HAP-1 (cell line): Measurements from ENCODE around the gene CENPB.

Source experiments
- DNase-seq, 2 experiments: peaks; one replicate each; pipeline ENCODE4 v3.0.0-alpha.2; 2016 to 2020; ENCODE audit warnings: low spot score in 2 of 2
- H3K27me3 ChIP-seq: fragments of 250-450 bp; sonication (Bioruptor Pico); 2 replicates; pipeline ENCODE4 v1.5.1; 2020; ENCODE audit warnings: low read depth, mild to moderate bottlenecking, moderate library complexity
- H3K36me3 ChIP-seq: fragments of 250-450 bp; sonication (Bioruptor Pico); replicated peaks from 2 replicates; pipeline ENCODE4 v1.5.1; 2020; ENCODE audit warnings: mild to moderate bottlenecking
- H3K4me1 ChIP-seq: fragments of 250-450 bp; sonication (Bioruptor Pico); 2 replicates; pipeline ENCODE4 v1.5.1; 2020; ENCODE audit warnings: mild to moderate bottlenecking
- H3K4me3 ChIP-seq: fragments of 250-450 bp; sonication (Bioruptor Pico); 2 replicates; pipeline ENCODE4 v1.5.1; 2020; ENCODE audit warnings: mild to moderate bottlenecking, moderate library complexity
- H3K9me3 ChIP-seq: fragments of 250-450 bp; sonication (Bioruptor Pico); 2 replicates; pipeline ENCODE4 v1.5.1; 2020; ENCODE audit warnings: mild to moderate bottlenecking, moderate library complexity
- in situ Hi-C: fragments of 300-500 bp; cut with MboI; formaldehyde crosslinking; loops from 3 replicates; pipeline ENCODE4 v1.14.3; 2020; ENCODE audit warnings: low sequenced_read_pairs, inconsistent platforms, mixed read lengths

The CENPB gene

GRCh38 chr20:3760655-3761348 lies 25.7 kb downstream of the CENPB start:
- H3K4me3 ChIP-seq = no peak overlapping the region

GRCh38 chr20:3759884-3760283 lies 26.7 kb downstream of the CENPB start:
- Histone ChIP-seq H3K9me3 (no peaks in the 10 kb centered on the region), H3K27me3 (no peaks in the 10 kb centered on the region), H3K4me1 (no peaks in the 10 kb centered on the region), H3K4me3 (no peak overlapping the region), H3K36me3 (peaks cover 29% of the 10 kb centered on the region)
- DNase-seq = no peak
- in situ Hi-C loops = no loop called here

More at GRCh38 chr20:3760655-3761348, 25.7 kb downstream of the CENPB start:
- no peaks in the 10 kb centered on the region for H3K27me3 ChIP-seq
- no peak for DNase-seq
- H3K36me3 ChIP-seq = peaks cover 33% of the 10 kb centered on the region
- no peaks in the 10 kb centered on the region for H3K9me3 ChIP-seq
- in situ Hi-C loops = no loop called here
- no peaks in the 10 kb centered on the region for H3K4me1 ChIP-seq

GRCh38 chr20:3759316-3759823 lies 27.2 kb downstream of the CENPB start:
- Histone ChIP-seq H3K27me3 (no peaks in the 10 kb centered on the region), H3K36me3 (peaks cover 28% of the 10 kb centered on the region), H3K9me3 (no peaks in the 10 kb centered on the region), H3K4me1 (no peaks in the 10 kb centered on the region), H3K4me3 (no peak overlapping the region)
- no peak for DNase-seq
- in situ Hi-C loops = no loop called here

DNA sequence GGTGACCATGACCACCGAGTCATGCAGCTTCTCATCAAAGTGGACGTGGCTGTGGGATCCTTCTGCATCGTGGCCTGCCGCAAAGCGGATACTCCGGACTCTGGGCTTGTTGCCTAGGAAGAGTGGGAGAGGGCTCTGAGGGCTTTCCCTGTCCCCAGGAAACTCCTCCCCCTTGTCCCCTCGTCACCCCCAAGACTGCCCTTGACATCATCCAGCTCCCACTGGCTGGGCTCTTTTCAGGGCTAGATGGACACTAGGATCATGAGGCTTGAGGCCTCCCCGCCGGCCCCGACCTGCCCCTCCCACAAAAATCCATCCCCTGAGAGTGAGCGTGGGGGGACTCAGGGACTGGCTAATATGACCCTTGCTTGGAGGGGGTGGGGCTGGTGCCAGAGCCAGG lies 28.0 kb downstream of the CENPB start:
- H3K36me3 ChIP-seq = peaks cover 28% of the 10 kb centered on the region
- in situ Hi-C loops = no loop called here

DNA sequence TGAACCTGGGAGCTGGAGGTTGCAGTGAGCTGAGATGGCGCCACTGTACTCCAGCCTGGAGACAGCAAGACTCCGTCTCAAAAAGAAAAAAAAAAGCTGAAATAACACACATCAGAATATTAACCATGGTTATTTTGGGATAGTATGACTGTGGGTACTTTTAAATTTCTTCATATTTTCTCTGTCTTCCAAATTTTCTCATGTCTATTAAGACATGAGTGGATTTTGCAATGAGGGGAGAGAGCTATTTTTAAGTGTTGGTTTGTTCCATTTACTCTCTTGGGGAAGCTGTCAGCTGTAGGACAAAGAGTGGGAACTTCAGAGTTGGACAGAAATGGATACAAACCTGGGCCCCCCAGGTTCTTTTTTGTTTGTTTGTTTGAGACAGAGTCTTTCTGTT lies 29.3 kb downstream of the CENPB start:
- H3K4me3 ChIP-seq = no peak overlapping the region
- in situ Hi-C loops = no loop called here

More for the DNA sequence above, 28.0 kb downstream of the CENPB start:
- Histone ChIP-seq H3K4me3 (no peak overlapping the region), H3K4me1 (no peaks in the 10 kb centered on the region), H3K9me3 (no peaks in the 10 kb centered on the region), H3K27me3 (no peaks in the 10 kb centered on the region)
- no peak for DNase-seq

GRCh38 chr20:3755814-3756480 lies 30.6 kb downstream of the CENPB start:
- H3K27me3 ChIP-seq = no peaks in the 10 kb centered on the region
- no peaks in the 10 kb centered on the region for H3K9me3 ChIP-seq
- H3K36me3 ChIP-seq = peaks cover 22% of the 10 kb centered on the region
- DNase-seq = no peak
- no peak overlapping the region for H3K4me3 ChIP-seq
- H3K4me1 ChIP-seq = no peaks in the 10 kb centered on the region
- in situ Hi-C loops = no loop called here

More for the DNA sequence above, 29.3 kb downstream of the CENPB start:
- H3K4me1 ChIP-seq = no peaks in the 10 kb centered on the region
- H3K9me3 ChIP-seq = no peaks in the 10 kb centered on the region
- peaks cover 28% of the 10 kb centered on the region for H3K36me3 ChIP-seq
- no peaks in the 10 kb centered on the region for H3K27me3 ChIP-seq
- no peak for DNase-seq

DNA sequence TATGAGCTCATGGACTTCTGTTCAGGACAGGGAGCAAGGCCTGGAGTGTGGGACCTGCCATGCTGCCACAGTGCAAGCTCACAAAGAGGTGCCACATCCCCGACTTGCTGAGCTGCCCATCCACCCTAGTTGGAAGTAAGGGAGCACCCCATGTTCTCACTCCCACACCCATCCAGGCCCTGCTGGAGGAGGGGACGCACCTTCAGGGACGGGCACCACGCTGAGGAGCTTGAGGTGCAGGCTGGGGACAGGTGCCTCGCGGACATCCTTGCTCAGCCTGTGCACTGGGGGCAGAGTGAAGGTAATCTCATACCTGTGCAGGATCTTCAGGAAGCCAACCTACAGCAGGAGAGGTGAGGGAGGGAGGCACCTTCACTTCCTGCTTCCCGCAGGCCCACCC lies 31.3 kb downstream of the CENPB start:
- in situ Hi-C loops = no loop called here
- H3K27me3 ChIP-seq = no peaks in the 10 kb centered on the region
- no peaks in the 10 kb centered on the region for H3K9me3 ChIP-seq
- H3K4me1 ChIP-seq = no peaks in the 10 kb centered on the region
- no peak overlapping the region for H3K4me3 ChIP-seq
- no peak for DNase-seq
- peaks cover 22% of the 10 kb centered on the region for H3K36me3 ChIP-seq

DNA sequence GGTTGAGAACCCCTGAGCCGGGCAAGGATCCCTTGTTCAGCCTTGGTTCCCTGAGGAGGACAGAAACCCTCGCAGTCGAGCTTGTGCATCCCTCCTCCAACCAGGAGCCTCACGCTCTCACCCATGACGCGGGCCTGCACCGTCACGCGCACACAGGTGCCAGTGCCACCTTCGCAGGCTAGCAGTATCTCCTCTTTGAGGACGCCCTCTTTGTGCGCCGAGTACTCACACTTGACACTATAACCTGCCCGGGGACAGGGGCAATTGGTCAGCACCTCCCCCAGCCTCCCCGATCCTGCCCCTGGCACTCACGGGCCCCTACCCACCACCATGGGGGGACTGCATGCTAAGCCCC lies 32.3 kb downstream of the CENPB start:
- H3K36me3 ChIP-seq = peaks cover 22% of the 10 kb centered on the region
- no peak for DNase-seq
- in situ Hi-C loops = no loop called here
- no peaks in the 10 kb centered on the region for H3K27me3 ChIP-seq
- no peaks in the 10 kb centered on the region for H3K9me3 ChIP-seq
- H3K4me3 ChIP-seq = no peak overlapping the region
- no peaks in the 10 kb centered on the region for H3K4me1 ChIP-seq

- Histone ChIP-seq H3K9me3 (no peaks in the 10 kb centered on the region), H3K36me3 (peaks cover 17% of the 10 kb centered on the region), H3K27me3 (no peaks in the 10 kb centered on the region), H3K4me3 (no peak overlapping the region), H3K4me1 (no peaks in the 10 kb centered on the region)
- in situ Hi-C loops = no loop called here
- DNase-seq = no peak
Observed at GRCh38 chr20:3753501-3754275, 32.9 kb downstream of the CENPB start.

GRCh38 chr20:3753098-3753497 lies 33.4 kb downstream of the CENPB start:
- Histone ChIP-seq H3K4me3 (no peak overlapping the region), H3K36me3 (peaks cover 12% of the 10 kb centered on the region), H3K9me3 (no peaks in the 10 kb centered on the region), H3K4me1 (no peaks in the 10 kb centered on the region), H3K27me3 (no peaks in the 10 kb centered on the region)
- peak; percentile 40 to 70 for DNase-seq
- in situ Hi-C loops = no loop called here

GRCh38 chr20:3752386-3752759 lies 34.2 kb downstream of the CENPB start:
- DNase-seq = no peak
- no peaks in the 10 kb centered on the region for H3K27me3 ChIP-seq
- in situ Hi-C loops = no loop called here
- no peaks in the 10 kb centered on the region for H3K4me1 ChIP-seq
- H3K36me3 ChIP-seq = peaks cover 6% of the 10 kb centered on the region
- H3K9me3 ChIP-seq = no peaks in the 10 kb centered on the region
- H3K4me3 ChIP-seq = no peak overlapping the region

DNA sequence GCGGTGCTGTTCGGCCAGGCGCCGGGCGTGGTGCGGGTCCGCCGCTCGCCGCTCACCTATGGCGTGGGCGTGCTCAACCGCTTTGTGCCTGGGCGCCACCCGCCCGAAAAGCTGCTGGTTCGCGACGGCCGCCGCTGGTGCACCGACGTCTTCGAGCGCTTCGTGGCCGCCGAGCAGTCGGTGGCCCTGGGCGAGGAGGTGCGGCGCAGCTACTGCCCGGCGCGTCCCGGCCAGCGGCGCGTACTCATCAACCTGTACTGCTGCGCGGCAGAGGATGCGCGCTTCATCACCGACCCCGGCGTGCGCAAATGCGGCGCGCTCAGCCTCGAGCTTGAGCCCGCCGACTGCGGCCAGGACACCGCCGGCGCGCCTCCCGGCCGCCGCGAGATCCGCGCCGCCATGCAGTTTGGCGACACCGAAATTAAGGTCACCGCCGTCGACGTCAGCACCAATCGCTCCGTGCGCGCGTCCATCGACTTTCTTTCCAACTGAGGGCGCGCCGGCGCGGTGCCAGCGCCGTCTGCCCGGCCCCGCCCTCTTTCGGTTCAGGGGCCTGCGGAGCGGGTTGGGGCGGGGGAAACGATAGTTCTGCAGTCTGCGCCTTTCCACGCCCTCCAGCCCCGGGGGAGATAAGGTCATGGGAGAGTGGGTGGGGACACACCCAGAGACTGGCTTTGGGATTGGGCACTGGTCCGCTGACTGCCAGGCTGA lies 34.7 kb downstream of the CENPB start:
- no peaks in the 10 kb centered on the region for H3K4me1 ChIP-seq
- no peak for DNase-seq
- H3K9me3 ChIP-seq = no peaks in the 10 kb centered on the region
- no peaks in the 10 kb centered on the region for H3K27me3 ChIP-seq
- H3K4me3 ChIP-seq = no peak overlapping the region
- in situ Hi-C loops = no loop called here
- peaks cover 4% of the 10 kb centered on the region for H3K36me3 ChIP-seq

DNA sequence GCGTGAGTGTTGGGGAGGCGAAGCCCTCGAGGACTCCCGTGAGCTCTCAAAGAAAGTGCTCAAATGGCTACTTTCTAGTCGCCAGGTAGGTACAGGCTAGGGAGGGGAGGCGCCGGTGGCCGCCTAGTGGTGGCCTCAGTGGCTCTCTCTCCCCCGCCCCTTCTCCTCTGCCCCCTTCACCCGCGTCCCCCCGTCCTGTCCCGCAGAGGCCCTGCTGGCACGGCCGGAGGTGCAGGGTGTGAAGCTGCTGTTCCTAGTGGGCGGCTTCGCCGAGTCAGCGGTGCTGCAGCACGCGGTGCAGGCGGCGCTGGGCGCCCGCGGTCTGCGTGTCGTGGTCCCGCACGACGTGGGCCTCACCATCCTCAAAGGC lies 35.2 kb downstream of the CENPB start:
- Histone ChIP-seq H3K9me3 (no peaks in the 10 kb centered on the region), H3K36me3 (no peaks in the 10 kb centered on the region; the same call in none of the 2 replicates), H3K4me3 (no peak overlapping the region), H3K4me1 (no peaks in the 10 kb centered on the region), H3K27me3 (no peaks in the 10 kb centered on the region)
- no peak for DNase-seq
- in situ Hi-C loops = no loop called here
